HG03460 (cell line): ENCODE data around the gene AQP3.
A peak's percentile ranks its signal among the peaks of the same experiment; 100 is the strongest.
"Not testable (repeated sequence)": the region's sequence is repeated elsewhere in the genome, so short reads cannot be mapped to it uniquely, and the experiment has no call there.

Source experiments
- ATAC-seq: cut with Tn5 transposase; IDR thresholded peaks from one replicate; pipeline ENCODE4 v1.9.1; 2021; ENCODE audit not compliant: unreplicated experiment

The AQP3 gene

GRCh38 chr9:33465096-33465495, 17.7 kb upstream of the AQP3 start:
- no peak for ATAC-seq

GRCh38 chr9:33464045-33464636, 16.7 kb upstream of the AQP3 start:
- no peak for ATAC-seq

- no peak for ATAC-seq
Observed at GRCh38 chr9:33463151-33463550, 15.8 kb upstream of the AQP3 start.

- no peak for ATAC-seq
Observed at GRCh38 chr9:33461492-33461891, 14.1 kb upstream of the AQP3 start.

GRCh38 chr9:33460854-33461253, 13.5 kb upstream of the AQP3 start:
- ATAC-seq: no peak

GRCh38 chr9:33459115-33459514, 11.7 kb upstream of the AQP3 start:
- ATAC-seq: no peak

- ATAC-seq: no peak
Observed at GRCh38 chr9:33458444-33458843, 11.1 kb upstream of the AQP3 start.

- ATAC-seq: no peak
Observed at GRCh38 chr9:33455945-33456344, 8.6 kb upstream of the AQP3 start.

- ATAC-seq: not testable (repeated sequence)
Observed at GRCh38 chr9:33455456-33455855, 8.1 kb upstream of the AQP3 start.

- ATAC-seq: not testable (repeated sequence)
Observed at GRCh38 chr9:33454661-33455026, 7.3 kb upstream of the AQP3 start.

GRCh38 chr9:33453999-33454660, 6.7 kb upstream of the AQP3 start:
- ATAC-seq: no peak

GRCh38 chr9:33453286-33453860, 6.0 kb upstream of the AQP3 start:
- no peak for ATAC-seq

GRCh38 chr9:33452828-33453271, 5.5 kb upstream of the AQP3 start:
- ATAC-seq: peak; percentile 44

GRCh38 chr9:33450621-33451146, 3.3 kb upstream of the AQP3 start:
- no peak for ATAC-seq

GRCh38 chr9:33449715-33450114, 2.3 kb upstream of the AQP3 start:
- no peak for ATAC-seq

- ATAC-seq: no peak
Observed at GRCh38 chr9:33447799-33448553, 583 bp upstream of the AQP3 start.

GRCh38 chr9:33446240-33446945, 1.0 kb downstream of the AQP3 start:
- peak; percentile 87 for ATAC-seq

GRCh38 chr9:33445389-33446239, 1.8 kb downstream of the AQP3 start:
- ATAC-seq: no peak

- ATAC-seq: no peak
Observed at GRCh38 chr9:33443464-33444154, 3.8 kb downstream of the AQP3 start.
